OCI-LY1 (cell line): ENCODE results near the gene ARHGAP8.

Source experiments
- H2AFZ ChIP-seq: fragments of 200-600 bp; sonication (generic), shearing (Covaris generic); 2 replicates; pipeline ENCODE4 v1.6.0; 2014; ENCODE audit warnings: antibody characterized with exemption, mild to moderate bottlenecking, low read length
- H3F3A ChIP-seq: fragments of 200-600 bp; sonication (generic), shearing (Covaris generic); 2 replicates; pipeline ENCODE4 v1.6.0; 2014; ENCODE audit warnings: mild to moderate bottlenecking, antibody characterized with exemption, low read length, moderate library complexity; ENCODE audit not compliant: insufficient read depth
- H3K27ac ChIP-seq: fragments of 200-600 bp; sonication (generic); 2 replicates; pipeline ENCODE4 v1.5.1; 2014; ENCODE audit warnings: low read length, mixed run types, mild to moderate bottlenecking, low read depth; ENCODE audit not compliant: poor library complexity, severe bottlenecking
- H3K27me3 ChIP-seq: fragments of 200-600 bp; sonication (generic); 2 replicates; pipeline ENCODE4 v1.6.0; 2014; ENCODE audit warnings: antibody characterized with exemption, mild to moderate bottlenecking, low read length, moderate library complexity; ENCODE audit not compliant: insufficient read depth
- H3K36me3 ChIP-seq: fragments of 200-600 bp; sonication (generic); 2 replicates; pipeline ENCODE4 v1.6.1; 2014; ENCODE audit warnings: mild to moderate bottlenecking, antibody characterized with exemption, low read length, moderate library complexity, mixed read lengths; ENCODE audit not compliant: insufficient read depth
- H3K4me1 ChIP-seq: fragments of 200-600 bp; sonication (generic); 2 replicates; pipeline ENCODE4 v1.5.1; 2014; ENCODE audit warnings: mild to moderate bottlenecking, low read length, moderate library complexity; ENCODE audit not compliant: insufficient read depth, severe bottlenecking
- H3K4me2 ChIP-seq: fragments of 200-600 bp; sonication (generic), shearing (Covaris generic); 2 replicates; pipeline ENCODE4 v1.6.1; 2014; ENCODE audit warnings: low read length
- H3K4me3 ChIP-seq: fragments of 200-600 bp; sonication (generic); 2 replicates; pipeline ENCODE4 v1.5.1; 2014; ENCODE audit warnings: low read length, low read depth, mild to moderate bottlenecking, mixed read lengths; ENCODE audit not compliant: poor library complexity, severe bottlenecking
- H3K79me2 ChIP-seq: fragments of 200-600 bp; shearing (Covaris generic); 2 replicates; pipeline ENCODE4 v1.6.1; 2016; ENCODE audit warnings: mixed run types, low read length, mixed read lengths; ENCODE audit not compliant: insufficient read depth
- H3K9ac ChIP-seq: fragments of 200-600 bp; sonication (generic), shearing (Covaris generic); 2 replicates; pipeline ENCODE4 v1.6.1; 2014; ENCODE audit warnings: mild to moderate bottlenecking, low read length, mixed read lengths
- H3K9me2 ChIP-seq: fragments of 200-600 bp; sonication (generic), shearing (Covaris generic); 2 replicates; pipeline ENCODE4 v1.6.1; 2014; ENCODE audit warnings: low read depth, mild to moderate bottlenecking, low read length, mixed read lengths
- H3K9me3 ChIP-seq: fragments of 200-600 bp; shearing (Covaris generic); 2 replicates; pipeline ENCODE4 v1.6.1; 2014; ENCODE audit warnings: low read length, mixed read lengths
- H4K20me1 ChIP-seq: fragments of 200-600 bp; sonication (generic), shearing (Covaris generic); 2 replicates; pipeline ENCODE4 v1.6.0; 2016; ENCODE audit warnings: mild to moderate bottlenecking, low read length; ENCODE audit not compliant: insufficient read depth
- CTCF ChIP-seq: fragments of 200-600 bp; sonication (generic), shearing (Covaris generic); IDR thresholded peaks from 2 replicates; pipeline ENCODE4 v1.5.1; 2017; ENCODE audit warnings: mild to moderate bottlenecking, antibody characterized with exemption, low read length, moderate library complexity, mixed read lengths
- EZH2 ChIP-seq: fragments of 200-600 bp; sonication (generic), shearing (Covaris generic); IDR thresholded peaks from 2 replicates; pipeline ENCODE4 v1.8.0; 2017; ENCODE audit warnings: borderline replicate concordance, mixed run types, mild to moderate bottlenecking, antibody characterized with exemption, low read length, moderate library complexity, mixed read lengths

The ARHGAP8 gene

GRCh38 chr22:44759430-44760310 is 7.3 kb downstream of the ARHGAP8 start:
- Histone ChIP-seq H3K4me3 (no peak overlapping the region), H3K9me3 (no peaks in the 10 kb centered on the region), H3K36me3 (no peaks in the 10 kb centered on the region), H3K4me1 (no peaks in the 10 kb centered on the region), H3K27me3 (no peaks in the 10 kb centered on the region), H2AFZ (no peak overlapping the region), H3K27ac (no peak overlapping the region), H3K9ac (no peak overlapping the region), H3K9me2 (no peaks in the 10 kb centered on the region), H4K20me1 (no peaks in the 10 kb centered on the region), H3K4me2 (no peak overlapping the region), H3K79me2 (no peaks in the 10 kb centered on the region), H3F3A (no peaks in the 10 kb centered on the region)
- TF ChIP-seq CTCF (no peak), EZH2 (no peak)

GRCh38 chr22:44760476-44760875 is 8.1 kb downstream of the ARHGAP8 start:
- no peaks in the 10 kb centered on the region for H3K27me3 ChIP-seq
- H3K79me2 ChIP-seq = no peaks in the 10 kb centered on the region
- TF ChIP-seq CTCF (no peak), EZH2 (no peak)
- H3K4me1 ChIP-seq = no peaks in the 10 kb centered on the region
- H3F3A ChIP-seq = no peaks in the 10 kb centered on the region
- H3K4me3 ChIP-seq = no peak overlapping the region
- no peak overlapping the region for H3K27ac ChIP-seq
- no peaks in the 10 kb centered on the region for H3K9me2 ChIP-seq
- H4K20me1 ChIP-seq = no peaks in the 10 kb centered on the region
- no peaks in the 10 kb centered on the region for H3K9me3 ChIP-seq
- no peaks in the 10 kb centered on the region for H3K36me3 ChIP-seq
- no peak overlapping the region for H2AFZ ChIP-seq
- H3K9ac ChIP-seq = no peak overlapping the region
- H3K4me2 ChIP-seq = no peak overlapping the region

- Histone ChIP-seq H3K4me2 (no peak overlapping the region), H3K4me1 (no peaks in the 10 kb centered on the region), H3K9me3 (no peaks in the 10 kb centered on the region), H3K79me2 (no peaks in the 10 kb centered on the region), H2AFZ (no peak overlapping the region), H3K27me3 (no peaks in the 10 kb centered on the region), H3K4me3 (no peak overlapping the region), H3K36me3 (no peaks in the 10 kb centered on the region), H4K20me1 (no peaks in the 10 kb centered on the region), H3K9me2 (no peaks in the 10 kb centered on the region), H3F3A (no peaks in the 10 kb centered on the region), H3K9ac (no peak overlapping the region), H3K27ac (no peak overlapping the region)
- no peak for TF ChIP-seq CTCF
- TF ChIP-seq EZH2 = no peak
These were observed 8.7 kb downstream of the ARHGAP8 start for GRCh38 chr22:44761025-44761424.
